ENCODE measurements around the gene LIMS2. TPM values are rescaled to one million over a fixed set of nuclear protein-coding genes. Genes with fewer than 3 reads are reported as not detected.

LIMS2 gene
- total and polyA plus RNA-seq, 2 experiments from 2014 or later: 1.6 to 3.5 TPM

GRCh38 chr2:127722807-127723206 lies 47.5 kb upstream of the LIMS2 start:
- Mint-ChIP-seq H3K4me3 (no peak overlapping the region), H3K36me3 (ENCODE audit: low read depth) (peaks cover 51% of the 10 kb centered on the region), H3K4me1 (no peaks in the 10 kb centered on the region), H3K27ac (no peak overlapping the region), H3K27me3 (ENCODE audit: insufficient read depth, low read depth, poor library complexity) (peaks cover 3% of the 10 kb centered on the region), H3K9me3 (no peaks in the 10 kb centered on the region)
- no peaks in the 10 kb centered on the region for H3K27me3 ChIP-seq (ENCODE audit: insufficient read depth)
- H2AFZ ChIP-seq: no peak overlapping the region
- peaks cover 56% of the 10 kb centered on the region for H3K36me3 ChIP-seq (ENCODE audit: insufficient read depth)
- no peak overlapping the region for H3K27ac ChIP-seq (ENCODE audit: low read depth)
- 0 out of 2 replicates have a peak, but pooled peaks cover 3% of the 10 kb centered on the region for H3K4me1 ChIP-seq (ENCODE audit: insufficient read depth)
- H3K4me2 ChIP-seq: no peak overlapping the region
- no peaks in the 10 kb centered on the region for H3K79me2 ChIP-seq (replicated peaks; ENCODE audit: insufficient read depth)
- H3K9me2 ChIP-seq (ENCODE audit: insufficient read depth): no peaks in the 10 kb centered on the region
- H3F3A ChIP-seq (replicated peaks; ENCODE audit: low read depth): no peaks in the 10 kb centered on the region
- no peak overlapping the region for H3K4me3 ChIP-seq
- ATAC-seq (no peak), DNase-seq (ENCODE audit: low spot score) (no peak)
- H4K20me1 ChIP-seq (replicated peaks; ENCODE audit: insufficient read depth): peaks cover 4% of the 10 kb centered on the region; the same call in 1 of the 2 replicates
- no peak for TF ChIP-seq ZNF114 (CRISPR knock-in tag; IDR thresholded peaks at IDR 0.05)
- TF ChIP-seq EZH2 (IDR thresholded peaks at IDR 0.05; ENCODE audit: low read depth, unreplicated experiment): no peak
- TF ChIP-seq CREB1 (CRISPR knock-in tag; IDR thresholded peaks at IDR 0.05; ENCODE audit: low read depth): no peak
- no peak for TF ChIP-seq REST (IDR thresholded peaks at IDR 0.05; ENCODE audit: unreplicated experiment)
- TF ChIP-seq CTCF (conservative IDR thresholded peaks at IDR 0.05; ENCODE audit: low read depth in 2 of 2): no peak
- no peak for TF ChIP-seq NANOG (IDR thresholded peaks at IDR 0.05; ENCODE audit: borderline replicate concordance)
- TF ChIP-seq ETS1 (IDR thresholded peaks at IDR 0.05): no peak
- TF ChIP-seq ZNF462 (CRISPR knock-in tag; IDR thresholded peaks at IDR 0.05): no peak
- no peak for TF ChIP-seq ZNF331 (CRISPR knock-in tag; IDR thresholded peaks at IDR 0.05; ENCODE audit: low read depth)
- TF ChIP-seq JUNB (IDR thresholded peaks at IDR 0.05; ENCODE audit: unreplicated experiment): no peak
- TF ChIP-seq STAT1 (IDR thresholded peaks at IDR 0.05; ENCODE audit: unreplicated experiment): no peak
- no peak for TF ChIP-seq POLR2AphosphoS5 (IDR thresholded peaks at IDR 0.05; ENCODE audit: low read depth)
- TF ChIP-seq EZH2phosphoT487 (IDR thresholded peaks at IDR 0.05; ENCODE audit: unreplicated experiment): no peak
